ENCODE data around the gene PRKCE. TPM values are rescaled to one million over a fixed set of nuclear protein-coding genes. Genes with fewer than 3 reads are reported as not detected.

Gene PRKCE
- total and polyA plus RNA-seq, 2 donors (not counting 1 experiment from before 2014, with no cell fraction given), result 14.1 to 19.0 TPM

DNA sequence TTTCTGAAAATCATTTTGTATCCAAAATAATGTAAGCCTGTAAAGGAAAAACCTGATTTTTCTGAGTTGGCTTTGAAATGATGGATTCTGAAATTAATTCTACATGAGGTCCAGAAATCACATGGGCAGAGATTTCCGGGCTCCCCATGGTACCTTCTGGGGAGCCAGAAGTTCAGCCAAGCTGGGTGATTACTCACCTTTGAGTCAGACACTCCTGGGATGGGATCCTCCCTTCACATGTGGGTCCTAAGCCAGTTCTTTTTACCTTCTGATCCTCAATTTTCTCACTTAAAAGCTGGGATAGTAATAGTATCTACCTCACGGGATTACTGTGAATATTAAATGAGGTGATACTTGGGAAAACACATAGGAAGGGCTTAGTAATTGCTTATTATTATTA lies 465.9 kb downstream of the PRKCE start:
- DNase-seq (ENCODE audit: low read depth in 2 of 2), result peak; percentile 31 to 87
- Histone ChIP-seq H3K27ac (ENCODE audit: insufficient read depth, low read length) (no peak overlapping the region), H3K4me2 (ENCODE audit: extremely low read depth, insufficient read depth, low read length) (no peak overlapping the region), H3K4me1 (ENCODE audit: control insufficient read depth, extremely low read depth, insufficient read depth, low read length) (peaks cover 2% of the 10 kb centered on the region), H2AFZ (ENCODE audit: low read length) (no peak overlapping the region), H3K79me2 (ENCODE audit: control insufficient read depth, insufficient read depth, low read length) (no peaks in the 10 kb centered on the region), H3K4me3 (replicated peaks in 1 of 4; ENCODE audit: control extremely low read depth in 1 of 4, insufficient read depth in 1 of 4, low read depth in 3 of 4, low read length in 4 of 4) (no peak overlapping the region), H3K9me3 (ENCODE audit: control insufficient read depth, insufficient read depth, low read depth, low read length) (no peaks in the 10 kb centered on the region), H4K20me1 (ENCODE audit: control insufficient read depth, extremely low read depth, insufficient read depth, low read length) (no peaks in the 10 kb centered on the region), H3K9ac (ENCODE audit: insufficient read depth, low read length) (no peak overlapping the region), H3K27me3 (ENCODE audit: control insufficient read depth, insufficient read depth, low read length) (no peaks in the 10 kb centered on the region), H3K36me3 (ENCODE audit: control insufficient read depth, insufficient read depth, low read length) (no peaks in the 10 kb centered on the region)
- TF ChIP-seq, protein P1, sequence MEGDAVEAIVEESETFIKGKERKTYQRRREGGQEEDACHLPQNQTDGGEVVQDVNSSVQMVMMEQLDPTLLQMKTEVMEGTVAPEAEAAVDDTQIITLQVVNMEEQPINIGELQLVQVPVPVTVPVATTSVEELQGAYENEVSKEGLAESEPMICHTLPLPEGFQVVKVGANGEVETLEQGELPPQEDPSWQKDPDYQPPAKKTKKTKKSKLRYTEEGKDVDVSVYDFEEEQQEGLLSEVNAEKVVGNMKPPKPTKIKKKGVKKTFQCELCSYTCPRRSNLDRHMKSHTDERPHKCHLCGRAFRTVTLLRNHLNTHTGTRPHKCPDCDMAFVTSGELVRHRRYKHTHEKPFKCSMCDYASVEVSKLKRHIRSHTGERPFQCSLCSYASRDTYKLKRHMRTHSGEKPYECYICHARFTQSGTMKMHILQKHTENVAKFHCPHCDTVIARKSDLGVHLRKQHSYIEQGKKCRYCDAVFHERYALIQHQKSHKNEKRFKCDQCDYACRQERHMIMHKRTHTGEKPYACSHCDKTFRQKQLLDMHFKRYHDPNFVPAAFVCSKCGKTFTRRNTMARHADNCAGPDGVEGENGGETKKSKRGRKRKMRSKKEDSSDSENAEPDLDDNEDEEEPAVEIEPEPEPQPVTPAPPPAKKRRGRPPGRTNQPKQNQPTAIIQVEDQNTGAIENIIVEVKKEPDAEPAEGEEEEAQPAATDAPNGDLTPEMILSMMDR (conservative IDR thresholded peaks at IDR 0.05 in 1 of 2, IDR thresholded peaks at IDR 0.05 in 1 of 2; ENCODE audit: low read depth in 1 of 2, low read length in 2 of 2), result no peak
- TF ChIP-seq EZH2 (IDR thresholded peaks at IDR 0.05; ENCODE audit: low read length, missing control alignments), result no peak

DNA sequence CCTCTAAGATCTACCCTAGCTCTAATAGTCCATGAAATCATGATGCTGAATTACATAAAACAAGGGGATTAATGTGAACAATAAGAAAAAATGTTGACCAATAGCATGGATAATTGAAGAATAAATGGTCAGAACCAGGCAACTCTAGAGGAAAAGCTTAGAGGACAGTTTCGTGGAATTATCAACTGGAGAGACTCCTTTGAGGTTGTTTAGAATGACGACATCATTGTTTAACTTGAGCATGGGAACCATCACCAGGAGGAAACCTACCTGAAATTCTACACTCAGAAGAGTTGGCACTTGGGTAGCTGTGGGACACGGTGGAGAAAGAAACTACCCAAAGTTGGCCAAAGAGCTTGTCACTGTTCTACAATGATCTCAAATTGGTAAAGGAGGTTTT lies 466.5 kb downstream of the PRKCE start:
- Histone ChIP-seq H3K4me1 (ENCODE audit: control insufficient read depth, extremely low read depth, insufficient read depth, low read length) (peaks cover 2% of the 10 kb centered on the region), H2AFZ (ENCODE audit: low read length) (no peak overlapping the region), H3K27me3 (ENCODE audit: control insufficient read depth, insufficient read depth, low read length) (no peaks in the 10 kb centered on the region), H4K20me1 (ENCODE audit: control insufficient read depth, extremely low read depth, insufficient read depth, low read length) (no peaks in the 10 kb centered on the region), H3K9me3 (ENCODE audit: control insufficient read depth, insufficient read depth, low read depth, low read length) (no peaks in the 10 kb centered on the region), H3K4me3 (replicated peaks in 1 of 4; ENCODE audit: control extremely low read depth in 1 of 4, insufficient read depth in 1 of 4, low read depth in 3 of 4, low read length in 4 of 4) (no peak overlapping the region), H3K4me2 (ENCODE audit: extremely low read depth, insufficient read depth, low read length) (no peak overlapping the region), H3K27ac (ENCODE audit: insufficient read depth, low read length) (no peak overlapping the region), H3K9ac (ENCODE audit: insufficient read depth, low read length) (no peak overlapping the region), H3K79me2 (ENCODE audit: control insufficient read depth, insufficient read depth, low read length) (no peaks in the 10 kb centered on the region), H3K36me3 (ENCODE audit: control insufficient read depth, insufficient read depth, low read length) (no peaks in the 10 kb centered on the region)
- TF ChIP-seq, protein P1 (conservative IDR thresholded peaks at IDR 0.05 in 1 of 2, IDR thresholded peaks at IDR 0.05 in 1 of 2; ENCODE audit: low read depth in 1 of 2, low read length in 2 of 2), result no peak
- no peak for TF ChIP-seq EZH2 (IDR thresholded peaks at IDR 0.05; ENCODE audit: low read length, missing control alignments)
- no peak for DNase-seq (ENCODE audit: low read depth in 2 of 2)

DNA sequence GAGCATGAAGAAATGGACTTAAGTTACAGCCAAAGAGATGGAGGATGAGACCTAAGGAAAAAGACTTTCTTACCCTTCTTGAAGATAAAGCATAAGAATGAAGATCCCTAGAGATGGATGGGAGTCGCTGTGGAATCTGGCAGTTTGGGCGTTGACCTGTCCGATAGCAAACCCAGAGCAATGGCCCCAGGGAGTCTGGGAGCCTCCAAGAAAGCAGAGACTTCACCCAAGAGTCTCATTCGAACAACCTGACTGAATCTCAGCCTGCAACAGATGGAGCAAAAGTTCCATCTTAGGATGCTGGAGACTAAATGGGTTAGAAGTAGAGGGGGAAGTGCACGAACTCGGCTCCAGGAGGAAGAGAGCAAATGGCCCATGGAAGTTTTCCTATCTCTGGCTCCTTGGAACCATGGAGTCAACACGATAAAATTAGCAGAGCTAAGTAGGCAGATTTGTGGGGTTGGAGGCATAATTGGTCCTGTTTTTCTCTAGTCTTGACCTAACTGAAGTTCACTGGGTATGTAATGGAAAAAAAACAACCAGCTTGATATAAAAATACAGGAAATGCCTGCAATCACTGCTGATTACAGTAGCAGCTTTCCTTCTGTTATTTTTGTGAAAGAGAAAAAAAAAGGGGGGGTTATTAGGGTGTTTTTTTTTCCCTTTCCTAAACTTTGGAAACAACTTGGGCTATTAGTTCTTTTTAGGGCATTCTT lies 467.3 kb downstream of the PRKCE start:
- no peaks in the 10 kb centered on the region for H4K20me1 ChIP-seq (ENCODE audit: control insufficient read depth, extremely low read depth, insufficient read depth, low read length)
- H3K36me3 ChIP-seq (ENCODE audit: control insufficient read depth, insufficient read depth, low read length), result no peaks in the 10 kb centered on the region
- H3K79me2 ChIP-seq (ENCODE audit: control insufficient read depth, insufficient read depth, low read length), result no peaks in the 10 kb centered on the region
- H3K27me3 ChIP-seq (ENCODE audit: control insufficient read depth, insufficient read depth, low read length), result no peaks in the 10 kb centered on the region
- H3K4me1 ChIP-seq (ENCODE audit: control insufficient read depth, extremely low read depth, insufficient read depth, low read length), result peaks cover 2% of the 10 kb centered on the region
- TF ChIP-seq, protein P1 (conservative IDR thresholded peaks at IDR 0.05 in 1 of 2, IDR thresholded peaks at IDR 0.05 in 1 of 2; ENCODE audit: low read depth in 1 of 2, low read length in 2 of 2), result no peak
- TF ChIP-seq EZH2 (IDR thresholded peaks at IDR 0.05; ENCODE audit: low read length, missing control alignments), result no peak
- peak in 1 of 2 donors; percentile 56 for DNase-seq (ENCODE audit: low read depth in 2 of 2)
- H3K4me3 ChIP-seq (replicated peaks in 1 of 4; ENCODE audit: control extremely low read depth in 1 of 4, insufficient read depth in 1 of 4, low read depth in 3 of 4, low read length in 4 of 4), result no peak overlapping the region
- no peak overlapping the region for H3K4me2 ChIP-seq (ENCODE audit: extremely low read depth, insufficient read depth, low read length)
- no peaks in the 10 kb centered on the region for H3K9me3 ChIP-seq (ENCODE audit: control insufficient read depth, insufficient read depth, low read depth, low read length)
- no peak overlapping the region for H2AFZ ChIP-seq (ENCODE audit: low read length)
- no peak overlapping the region for H3K9ac ChIP-seq (ENCODE audit: insufficient read depth, low read length)
- no peak overlapping the region for H3K27ac ChIP-seq (ENCODE audit: insufficient read depth, low read length)

All from fibroblast of lung (primary cell).